ENCODE results near the gene CUL9. TPM values are rescaled to one million over a fixed set of nuclear protein-coding genes. Genes with fewer than 3 reads are reported as not detected.
"Not testable (repeated sequence)": the region's sequence is repeated elsewhere in the genome, so short reads cannot be mapped to it uniquely, and the experiment has no call there.

The CUL9 gene
- total RNA-seq, result 10 to 100 TPM; 20.8 to 43.2 TPM
- 10 to 100 TPM; 42.2 to 68.5 TPM for polyA plus RNA-seq (ENCODE audit: insufficient read length in 2 of 2)
- long read RNA-seq, donor 1, partial matches to known transcripts, result 0 of 3 reads
- long read RNA-seq, donor 1, other reads (novel, unspliced or antisense), result 0 of 3 reads
- long read RNA-seq, donor 2, partial matches to known transcripts, result 0 of 1 reads
- long read RNA-seq, donor 2, other reads (novel, unspliced or antisense), result 0 of 1 reads
- long read RNA-seq, donor 3, partial matches to known transcripts, result 0 of 1 reads
- long read RNA-seq, donor 3, other reads (novel, unspliced or antisense), result 0 of 1 reads
- long read RNA-seq, donor 4, result 0 reads

DNA sequence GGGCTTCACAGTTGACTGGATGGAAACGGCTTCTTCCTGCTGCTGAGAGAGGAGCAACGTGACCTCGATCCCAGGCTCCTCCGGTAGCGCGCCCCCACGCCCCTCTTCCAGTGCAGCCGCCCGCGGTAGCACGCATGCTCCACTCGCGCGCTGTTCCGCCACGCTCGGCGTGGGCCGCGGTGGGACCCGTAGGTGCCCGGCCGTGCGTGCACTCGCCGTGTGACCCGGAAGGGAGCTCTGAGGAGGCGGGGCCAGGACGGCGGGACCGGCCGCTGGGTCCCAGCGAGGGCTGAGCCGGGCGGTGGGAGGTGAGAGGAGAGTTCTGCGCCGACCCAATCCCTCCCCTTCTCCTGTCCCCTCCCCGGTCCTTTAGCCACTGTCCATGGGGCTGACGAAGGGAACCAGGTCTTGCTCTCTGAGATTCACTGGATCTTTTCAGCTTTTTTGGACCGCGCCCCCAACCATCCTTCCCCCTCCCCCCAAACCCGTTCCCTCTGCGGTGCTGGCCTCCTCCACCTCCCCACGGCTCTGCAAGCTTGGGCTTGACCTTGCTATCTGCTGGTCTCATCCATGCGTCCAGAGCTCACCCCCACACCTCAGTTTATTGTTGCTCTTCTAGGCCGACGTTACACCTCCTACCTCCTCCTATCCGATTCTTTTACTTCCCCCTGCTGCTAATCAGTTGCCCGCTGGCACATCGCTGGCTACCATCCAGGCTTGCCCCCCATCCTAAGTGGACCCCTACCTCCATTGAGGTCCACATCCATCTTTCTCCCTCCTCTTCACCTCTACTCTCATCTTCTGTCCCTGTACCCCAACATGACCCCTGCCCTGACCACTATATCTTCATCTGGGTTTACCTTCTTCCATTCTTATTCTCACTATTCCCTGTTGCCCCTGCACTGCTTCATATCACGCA is at the start of gene CUL9:
Gene CUL9, plus strand, starts transcription at position 255 of the 919 bp plus-strand sequence. CDS start 2,115 bp downstream, outside the sequence.
- H3K9me3 ChIP-seq (ENCODE audit: control insufficient read depth, insufficient read depth, low read length), result no peaks in the 10 kb centered on the region
- H3K27me3 ChIP-seq (ENCODE audit: control insufficient read depth, insufficient read depth, low read length), result no peaks in the 10 kb centered on the region
- H3K27ac ChIP-seq (ENCODE audit: low read depth, low read length), result peak within 1 kb of the TSS; percentile 73
- H3K36me3 ChIP-seq (ENCODE audit: control insufficient read depth, insufficient read depth, low read length), result peaks cover 58% of the 10 kb centered on the region
- peaks cover 15% of the 10 kb centered on the region for H3K4me1 ChIP-seq (ENCODE audit: control insufficient read depth, insufficient read depth, low read length)
- peak within 1 kb of the TSS; percentile 74 for H3K4me3 ChIP-seq (ENCODE audit: low read depth, low read length)
- DNase-seq (ENCODE audit: low read depth in 4 of 6, low spot score in 6 of 6), result peak; percentile 63 to 96 (median 76)
- WGBS (ENCODE audit: insufficient coverage), result under 1% methylated on average over 49 of the region's 51 CpGs

GRCh38 chr6:43138267-43138666 is 43.7 kb upstream of the CUL9 start:
- Histone ChIP-seq H3K27me3 (ENCODE audit: control insufficient read depth, insufficient read depth, low read length) (no peaks in the 10 kb centered on the region), H3K4me1 (ENCODE audit: control insufficient read depth, insufficient read depth, low read length) (peaks cover 6% of the 10 kb centered on the region), H3K9me3 (ENCODE audit: control insufficient read depth, insufficient read depth, low read length) (no peaks in the 10 kb centered on the region), H3K27ac (ENCODE audit: low read depth, low read length) (no peak overlapping the region), H3K36me3 (ENCODE audit: control insufficient read depth, insufficient read depth, low read length) (peaks cover 31% of the 10 kb centered on the region), H3K4me3 (ENCODE audit: low read depth, low read length) (no peak overlapping the region)
- WGBS (ENCODE audit: insufficient coverage), result 80% methylated on average over 1 of the region's 3 CpGs
- no peak for DNase-seq (ENCODE audit: low read depth in 4 of 6, low spot score in 6 of 6)

- H3K36me3 ChIP-seq (ENCODE audit: control insufficient read depth, insufficient read depth, low read length), result peaks cover 37% of the 10 kb centered on the region
- WGBS (ENCODE audit: insufficient coverage), result 94% methylated on average over 7 of the region's 11 CpGs
These were observed 42.0 kb upstream of the CUL9 start for GRCh38 chr6:43139973-43140372.

GRCh38 chr6:43141644-43142043 is 40.4 kb upstream of the CUL9 start:
- Histone ChIP-seq H3K27me3 (ENCODE audit: control insufficient read depth, insufficient read depth, low read length) (no peaks in the 10 kb centered on the region), H3K9me3 (ENCODE audit: control insufficient read depth, insufficient read depth, low read length) (no peaks in the 10 kb centered on the region), H3K36me3 (ENCODE audit: control insufficient read depth, insufficient read depth, low read length) (peaks cover 42% of the 10 kb centered on the region), H3K27ac (ENCODE audit: low read depth, low read length) (no peak overlapping the region), H3K4me3 (ENCODE audit: low read depth, low read length) (no peak overlapping the region), H3K4me1 (ENCODE audit: control insufficient read depth, insufficient read depth, low read length) (peaks cover 11% of the 10 kb centered on the region)
- DNase-seq (ENCODE audit: low read depth in 4 of 6, low spot score in 6 of 6), result no peak
- 89% methylated on average over 16 of the region's 16 CpGs for WGBS (ENCODE audit: insufficient coverage)

More at GRCh38 chr6:43139973-43140372, 42.0 kb upstream of the CUL9 start:
- peaks cover 11% of the 10 kb centered on the region for H3K4me1 ChIP-seq (ENCODE audit: control insufficient read depth, insufficient read depth, low read length)
- not testable (repeated sequence) for H3K27ac ChIP-seq (ENCODE audit: low read depth, low read length); H3K27me3 ChIP-seq (ENCODE audit: control insufficient read depth, insufficient read depth, low read length); DNase-seq (ENCODE audit: low read depth in 4 of 6, low spot score in 6 of 6); H3K9me3 ChIP-seq (ENCODE audit: control insufficient read depth, insufficient read depth, low read length); H3K4me3 ChIP-seq (ENCODE audit: low read depth, low read length)

DNA sequence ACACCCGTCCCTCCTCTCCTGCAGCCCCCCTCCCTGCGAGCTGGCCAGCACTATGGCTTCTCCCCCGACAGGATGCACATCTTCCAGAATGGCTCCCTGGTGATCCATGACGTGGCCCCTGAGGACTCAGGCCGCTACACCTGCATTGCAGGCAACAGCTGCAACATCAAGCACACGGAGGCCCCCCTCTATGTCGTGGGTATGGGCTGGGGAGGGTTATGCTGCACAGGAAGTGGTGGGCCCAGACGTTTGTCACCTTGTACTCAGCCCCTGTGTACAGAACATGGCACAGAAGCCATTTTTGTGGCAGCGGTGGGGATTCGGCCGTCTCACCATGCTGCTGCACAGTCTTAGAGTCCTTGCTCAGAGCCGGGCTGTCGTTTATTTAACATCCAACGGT is 39.9 kb upstream of the CUL9 start:
- H3K36me3 ChIP-seq (ENCODE audit: control insufficient read depth, insufficient read depth, low read length), result peaks cover 47% of the 10 kb centered on the region
- DNase-seq (ENCODE audit: low read depth in 4 of 6, low spot score in 6 of 6), result no peak
- peaks cover 11% of the 10 kb centered on the region for H3K4me1 ChIP-seq (ENCODE audit: control insufficient read depth, insufficient read depth, low read length)
- H3K27me3 ChIP-seq (ENCODE audit: control insufficient read depth, insufficient read depth, low read length), result no peaks in the 10 kb centered on the region
- no peak overlapping the region for H3K4me3 ChIP-seq (ENCODE audit: low read depth, low read length)
- H3K9me3 ChIP-seq (ENCODE audit: control insufficient read depth, insufficient read depth, low read length), result no peaks in the 10 kb centered on the region
- H3K27ac ChIP-seq (ENCODE audit: low read depth, low read length), result no peak overlapping the region
- WGBS (ENCODE audit: insufficient coverage), result 85% methylated on average over 12 of the region's 14 CpGs

- H3K27me3 ChIP-seq (ENCODE audit: control insufficient read depth, insufficient read depth, low read length), result no peaks in the 10 kb centered on the region
- peak; percentile 67 to 97 (median 77) for DNase-seq (ENCODE audit: low read depth in 4 of 6, low spot score in 6 of 6)
- peaks cover 57% of the 10 kb centered on the region for H3K36me3 ChIP-seq (ENCODE audit: control insufficient read depth, insufficient read depth, low read length)
- peaks cover 11% of the 10 kb centered on the region for H3K4me1 ChIP-seq (ENCODE audit: control insufficient read depth, insufficient read depth, low read length)
- H3K9me3 ChIP-seq (ENCODE audit: control insufficient read depth, insufficient read depth, low read length), result no peaks in the 10 kb centered on the region
- peak overlapping the region; percentile 72 for H3K27ac ChIP-seq (ENCODE audit: low read depth, low read length)
- no peak overlapping the region for H3K4me3 ChIP-seq (ENCODE audit: low read depth, low read length)
- 3% methylated on average over 25 of the region's 25 CpGs for WGBS (ENCODE audit: insufficient coverage)
These were observed 38.5 kb upstream of the CUL9 start for GRCh38 chr6:43143235-43144128.

GRCh38 chr6:43144879-43145278 is 37.1 kb upstream of the CUL9 start:
- H3K27ac ChIP-seq (ENCODE audit: low read depth, low read length), result no peak overlapping the region
- WGBS (ENCODE audit: insufficient coverage), result 71% methylated on average over 4 of the region's 6 CpGs
- no peaks in the 10 kb centered on the region for H3K27me3 ChIP-seq (ENCODE audit: control insufficient read depth, insufficient read depth, low read length)
- H3K4me1 ChIP-seq (ENCODE audit: control insufficient read depth, insufficient read depth, low read length), result peaks cover 11% of the 10 kb centered on the region
- no peak for DNase-seq (ENCODE audit: low read depth in 4 of 6, low spot score in 6 of 6)
- peaks cover 50% of the 10 kb centered on the region for H3K36me3 ChIP-seq (ENCODE audit: control insufficient read depth, insufficient read depth, low read length)
- H3K4me3 ChIP-seq (ENCODE audit: low read depth, low read length), result no peak overlapping the region
- no peaks in the 10 kb centered on the region for H3K9me3 ChIP-seq (ENCODE audit: control insufficient read depth, insufficient read depth, low read length)

GRCh38 chr6:43146261-43146660 is 35.7 kb upstream of the CUL9 start:
- WGBS (ENCODE audit: insufficient coverage), result 95% methylated on average over 3 of the region's 3 CpGs
- no peak for DNase-seq (ENCODE audit: low read depth in 4 of 6, low spot score in 6 of 6)
- no peaks in the 10 kb centered on the region for H3K9me3 ChIP-seq (ENCODE audit: control insufficient read depth, insufficient read depth, low read length)

More at GRCh38 chr6:43146261-43146660, 35.7 kb upstream of the CUL9 start:
- peaks cover 53% of the 10 kb centered on the region for H3K36me3 ChIP-seq (ENCODE audit: control insufficient read depth, insufficient read depth, low read length)
- H3K27ac ChIP-seq (ENCODE audit: low read depth, low read length), result no peak overlapping the region
- no peak overlapping the region for H3K4me3 ChIP-seq (ENCODE audit: low read depth, low read length)
- no peaks in the 10 kb centered on the region for H3K27me3 ChIP-seq (ENCODE audit: control insufficient read depth, insufficient read depth, low read length)
- peaks cover 11% of the 10 kb centered on the region for H3K4me1 ChIP-seq (ENCODE audit: control insufficient read depth, insufficient read depth, low read length)
